Measurements from ENCODE around the gene ST3GAL3. TPM values are rescaled to one million over a fixed set of nuclear protein-coding genes. Genes with fewer than 3 reads are reported as not detected.

ST3GAL3 gene
- total and polyA plus RNA-seq, 2 of the 13 experiments (the other 11 are each of a cell fraction or from before 2014, with no cell fraction given), result 5.1 to 8.1 TPM

DNA sequence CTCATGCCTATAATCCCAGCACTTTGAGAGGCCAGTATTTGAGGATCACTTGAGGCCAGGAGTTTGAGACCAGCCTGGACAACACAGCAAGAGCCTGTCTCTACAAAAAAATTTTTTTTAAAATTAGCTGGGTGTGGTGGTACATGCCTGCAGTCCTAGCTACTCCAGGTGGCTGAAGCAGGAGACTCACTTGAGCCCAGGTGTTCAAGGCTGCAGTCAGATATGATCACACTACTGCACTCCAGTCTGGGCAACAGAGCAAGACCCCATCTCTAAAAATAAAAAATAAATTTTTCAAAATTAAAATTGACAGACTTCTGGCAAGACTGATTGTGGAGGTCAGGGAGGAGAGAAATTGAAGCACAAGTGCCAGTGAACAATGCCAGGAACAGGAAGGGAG is 60.8 kb downstream of the ST3GAL3 start (continued):
- TF ChIP-seq ELF4 (CRISPR knock-in tag; IDR thresholded peaks at IDR 0.05; ENCODE audit: borderline replicate concordance) (no peak), NFE2L2 (IDR thresholded peaks at IDR 0.05; ENCODE audit: low read length) (no peak), ZNF577 (CRISPR knock-in tag; IDR thresholded peaks at IDR 0.05; ENCODE audit: borderline replicate concordance, low read depth) (no peak), DMAP1 (CRISPR knock-in tag; IDR thresholded peaks at IDR 0.05) (no peak), HMGXB3 (CRISPR knock-in tag; IDR thresholded peaks at IDR 0.05; ENCODE audit: borderline replicate concordance) (no peak), ZNF883 (CRISPR knock-in tag; IDR thresholded peaks at IDR 0.05; ENCODE audit: not compliant biosample characterization) (no peak), SMARCC2 (IDR thresholded peaks at IDR 0.05) (no peak), EP300 (IDR thresholded peaks at IDR 0.05; ENCODE audit: low read depth in 2 of 2, low read length in 2 of 2) (no peak), EP300 (CRISPR knock-in tag; IDR thresholded peaks at IDR 0.05; ENCODE audit: borderline replicate concordance) (no peak)

DNA sequence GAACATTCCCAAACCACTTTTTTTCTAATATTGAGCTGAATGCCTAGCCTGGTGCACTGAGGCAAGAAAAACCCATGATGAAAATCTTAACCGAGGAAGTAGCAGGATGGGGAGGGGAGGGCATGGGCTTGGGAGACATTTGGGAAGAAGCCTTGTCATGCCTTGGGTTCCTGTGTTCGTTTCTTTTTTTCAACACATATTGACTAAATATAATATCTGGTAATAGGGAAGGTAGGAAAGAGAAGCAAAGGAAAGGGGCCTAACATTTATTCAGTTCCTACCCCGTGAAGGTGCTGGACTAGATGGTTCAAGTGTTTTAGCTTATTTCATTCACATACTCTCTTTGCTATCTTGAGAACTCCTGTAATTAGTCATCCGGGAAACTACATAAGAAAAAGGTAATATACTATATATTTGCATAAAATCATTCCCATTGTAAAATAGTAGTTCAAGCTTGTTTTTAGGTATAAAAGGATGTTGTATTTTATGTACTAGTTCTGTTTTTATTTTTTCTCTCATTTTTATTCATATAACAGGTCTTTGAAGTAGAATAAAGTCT is 62.1 kb downstream of the ST3GAL3 start:
- no peak overlapping the region for H3K4me3 ChIP-seq (replicated peaks in 1 of 3; ENCODE audit: insufficient read depth in 1 of 3, low read depth in 2 of 3, low read length in 3 of 3)
- no peak overlapping the region for H3K9ac ChIP-seq (ENCODE audit: insufficient read depth, low read depth, low read length)
- no TSS peak for BruUV-seq (replicated peaks)
- no peak for TF ChIP-seq GATAD1 (CRISPR knock-in tag; IDR thresholded peaks at IDR 0.05)
- TF ChIP-seq, protein P1, sequence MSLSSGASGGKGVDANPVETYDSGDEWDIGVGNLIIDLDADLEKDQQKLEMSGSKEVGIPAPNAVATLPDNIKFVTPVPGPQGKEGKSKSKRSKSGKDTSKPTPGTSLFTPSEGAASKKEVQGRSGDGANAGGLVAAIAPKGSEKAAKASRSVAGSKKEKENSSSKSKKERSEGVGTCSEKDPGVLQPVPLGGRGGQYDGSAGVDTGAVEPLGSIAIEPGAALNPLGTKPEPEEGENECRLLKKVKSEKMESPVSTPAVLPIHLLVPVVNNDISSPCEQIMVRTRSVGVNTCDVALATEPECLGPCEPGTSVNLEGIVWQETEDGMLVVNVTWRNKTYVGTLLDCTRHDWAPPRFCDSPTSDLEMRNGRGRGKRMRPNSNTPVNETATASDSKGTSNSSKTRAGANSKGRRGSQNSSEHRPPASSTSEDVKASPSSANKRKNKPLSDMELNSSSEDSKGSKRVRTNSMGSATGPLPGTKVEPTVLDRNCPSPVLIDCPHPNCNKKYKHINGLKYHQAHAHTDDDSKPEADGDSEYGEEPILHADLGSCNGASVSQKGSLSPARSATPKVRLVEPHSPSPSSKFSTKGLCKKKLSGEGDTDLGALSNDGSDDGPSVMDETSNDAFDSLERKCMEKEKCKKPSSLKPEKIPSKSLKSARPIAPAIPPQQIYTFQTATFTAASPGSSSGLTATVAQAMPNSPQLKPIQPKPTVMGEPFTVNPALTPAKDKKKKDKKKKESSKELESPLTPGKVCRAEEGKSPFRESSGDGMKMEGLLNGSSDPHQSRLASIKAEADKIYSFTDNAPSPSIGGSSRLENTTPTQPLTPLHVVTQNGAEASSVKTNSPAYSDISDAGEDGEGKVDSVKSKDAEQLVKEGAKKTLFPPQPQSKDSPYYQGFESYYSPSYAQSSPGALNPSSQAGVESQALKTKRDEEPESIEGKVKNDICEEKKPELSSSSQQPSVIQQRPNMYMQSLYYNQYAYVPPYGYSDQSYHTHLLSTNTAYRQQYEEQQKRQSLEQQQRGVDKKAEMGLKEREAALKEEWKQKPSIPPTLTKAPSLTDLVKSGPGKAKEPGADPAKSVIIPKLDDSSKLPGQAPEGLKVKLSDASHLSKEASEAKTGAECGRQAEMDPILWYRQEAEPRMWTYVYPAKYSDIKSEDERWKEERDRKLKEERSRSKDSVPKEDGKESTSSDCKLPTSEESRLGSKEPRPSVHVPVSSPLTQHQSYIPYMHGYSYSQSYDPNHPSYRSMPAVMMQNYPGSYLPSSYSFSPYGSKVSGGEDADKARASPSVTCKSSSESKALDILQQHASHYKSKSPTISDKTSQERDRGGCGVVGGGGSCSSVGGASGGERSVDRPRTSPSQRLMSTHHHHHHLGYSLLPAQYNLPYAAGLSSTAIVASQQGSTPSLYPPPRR (CRISPR knock-in tag; IDR thresholded peaks at IDR 0.05; ENCODE audit: borderline replicate concordance), result no peak
- TF ChIP-seq KDM4B (CRISPR knock-in tag; IDR thresholded peaks at IDR 0.05), result no peak
- no peak for TF ChIP-seq KAT2B (IDR thresholded peaks at IDR 0.05; ENCODE audit: borderline replicate concordance, low read depth, low read length)
- no peak for TF ChIP-seq ATRX (CRISPR knock-in tag; IDR thresholded peaks at IDR 0.05; ENCODE audit: borderline replicate concordance)
- no peak for TF ChIP-seq ZSCAN21 (CRISPR knock-in tag; IDR thresholded peaks at IDR 0.05; ENCODE audit: borderline replicate concordance)
- no peak for TF ChIP-seq DNMT3B (CRISPR knock-in tag; conservative IDR thresholded peaks at IDR 0.05)

More for the DNA sequence above, 62.1 kb downstream of the ST3GAL3 start:
- H3K36me3 ChIP-seq (replicated peaks in 1 of 2; ENCODE audit: control insufficient read depth in 1 of 2, insufficient read depth in 2 of 2, low read length in 2 of 2), result no peaks in the 10 kb centered on the region
- intact Hi-C loops (cut with micrococcal nuclease; ENCODE audit: unreplicated experiment), result no loop called here
- H2AFZ ChIP-seq (ENCODE audit: low read length), result no peak overlapping the region
- DNase-seq (ENCODE audit: low spot score) (no peak), ATAC-seq (no peak), FAIRE-seq (no peak)
- no peak overlapping the region for H3K27ac ChIP-seq (ENCODE audit: extremely low read length, insufficient read depth, low read length)
- no peaks in the 10 kb centered on the region for H4K20me1 ChIP-seq (ENCODE audit: insufficient read depth, low read length)
- no peaks in the 10 kb centered on the region for H3K9me3 ChIP-seq (ENCODE audit: low read length)
- ChIA-PET CTCF (ENCODE audit: low intra/inter-chr PET ratio, low total read pairs) (no interaction called here), POLR2A (no interaction called here)
- 96% methylated on average over 4 of the region's 4 CpGs for WGBS (ENCODE audit: low lambda C conversion rate)
- no peaks in the 10 kb centered on the region for H3K79me2 ChIP-seq (ENCODE audit: insufficient read depth, low read length)
- in situ Hi-C loops (cut with HindIII; ENCODE audit: extremely low pct_ligation_motif_present, low pct_unique_long_range_greater_than_20kb), result no loop called here
- H3K4me1 ChIP-seq (ENCODE audit: insufficient read depth, low read length), result no peaks in the 10 kb centered on the region
- H3K4me2 ChIP-seq (ENCODE audit: low read depth, low read length), result no peak overlapping the region
- H3K27me3 ChIP-seq (ENCODE audit: control insufficient read depth in 1 of 2, insufficient read depth in 2 of 2, low read length in 2 of 2), result no peaks in the 10 kb centered on the region

Data from HepG2 (cell line).